Sigmoid colon (tissue), 4 donors: ENCODE measurements around the gene STBD1.

ENCODE experiments used
- POLR2AphosphoS5 ChIP-seq, 4 donors: sonication (generic); formaldehyde crosslinking; IDR thresholded peaks; one replicate each; pipeline ENCODE4 v1.6.1; 2017; ENCODE audit warnings: antibody characterized with exemption in 4 of 4
- TF ChIP-seq, protein P1 (sequence below), 4 experiments: fragments of 450-650 bp in 3 of 4; fragments of 200-600 bp in 1 of 4; IDR thresholded peaks; one replicate each; pipeline ENCODE4 v1.5.1; 2016 to 2019; ENCODE audit warnings: antibody characterized with exemption in 4 of 4, mild to moderate bottlenecking in 3 of 4, moderate library complexity in 2 of 4

DNA sequence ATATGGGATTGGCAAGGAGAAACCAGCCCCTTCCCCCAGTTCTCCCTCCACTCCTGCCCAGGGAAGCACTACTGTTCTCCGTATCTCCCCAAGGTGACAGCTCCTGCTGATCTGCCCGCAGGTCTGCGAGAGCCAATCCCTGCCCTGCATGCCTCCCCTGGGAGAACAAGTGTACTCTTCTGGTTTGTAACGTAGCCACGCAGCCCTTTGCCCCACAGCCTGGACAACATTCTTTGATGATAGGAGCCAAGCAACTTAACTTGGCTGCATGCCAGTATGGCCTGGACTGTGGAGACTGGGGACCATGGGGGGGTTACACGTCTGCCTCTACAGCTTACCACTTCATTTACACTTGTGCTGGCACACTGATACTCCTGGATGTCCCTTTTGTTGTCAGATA, 2.0 kb downstream of the STBD1 start:
- TF ChIP-seq, protein P1, sequence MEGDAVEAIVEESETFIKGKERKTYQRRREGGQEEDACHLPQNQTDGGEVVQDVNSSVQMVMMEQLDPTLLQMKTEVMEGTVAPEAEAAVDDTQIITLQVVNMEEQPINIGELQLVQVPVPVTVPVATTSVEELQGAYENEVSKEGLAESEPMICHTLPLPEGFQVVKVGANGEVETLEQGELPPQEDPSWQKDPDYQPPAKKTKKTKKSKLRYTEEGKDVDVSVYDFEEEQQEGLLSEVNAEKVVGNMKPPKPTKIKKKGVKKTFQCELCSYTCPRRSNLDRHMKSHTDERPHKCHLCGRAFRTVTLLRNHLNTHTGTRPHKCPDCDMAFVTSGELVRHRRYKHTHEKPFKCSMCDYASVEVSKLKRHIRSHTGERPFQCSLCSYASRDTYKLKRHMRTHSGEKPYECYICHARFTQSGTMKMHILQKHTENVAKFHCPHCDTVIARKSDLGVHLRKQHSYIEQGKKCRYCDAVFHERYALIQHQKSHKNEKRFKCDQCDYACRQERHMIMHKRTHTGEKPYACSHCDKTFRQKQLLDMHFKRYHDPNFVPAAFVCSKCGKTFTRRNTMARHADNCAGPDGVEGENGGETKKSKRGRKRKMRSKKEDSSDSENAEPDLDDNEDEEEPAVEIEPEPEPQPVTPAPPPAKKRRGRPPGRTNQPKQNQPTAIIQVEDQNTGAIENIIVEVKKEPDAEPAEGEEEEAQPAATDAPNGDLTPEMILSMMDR (IDR thresholded peaks at IDR 0.05) = no peak
- no peak for TF ChIP-seq POLR2AphosphoS5 (IDR thresholded peaks at IDR 0.05)
